HG03378 (cell line): ENCODE data around the gene RPTOR.
"Not testable (repeated sequence)": the region's sequence is repeated elsewhere in the genome, so short reads cannot be mapped to it uniquely, and the experiment has no call there.

Experiments used
- ATAC-seq: cut with Tn5 transposase; IDR thresholded peaks from one replicate; pipeline ENCODE4 v1.9.1; 2021; ENCODE audit warnings: mild to moderate bottlenecking, moderate library complexity; ENCODE audit not compliant: unreplicated experiment

RPTOR gene

GRCh38 chr17:80513892-80514291 is 30.7 kb upstream of the RPTOR start:
- ATAC-seq: no peak

- ATAC-seq: no peak
These were observed 28.3 kb upstream of the RPTOR start for GRCh38 chr17:80516171-80516932.

- no peak for ATAC-seq
These were observed 27.0 kb upstream of the RPTOR start for GRCh38 chr17:80517641-80518040.

- no peak for ATAC-seq
These were observed 26.2 kb upstream of the RPTOR start for GRCh38 chr17:80518392-80518791.

- no peak for ATAC-seq
These were observed 25.4 kb upstream of the RPTOR start for GRCh38 chr17:80519091-80519781.

- ATAC-seq: no peak
These were observed 23.7 kb upstream of the RPTOR start for GRCh38 chr17:80520810-80521455.

GRCh38 chr17:80523054-80523744 is 21.4 kb upstream of the RPTOR start:
- ATAC-seq: no peak

- ATAC-seq: no peak
These were observed 20.5 kb upstream of the RPTOR start for GRCh38 chr17:80523956-80524712.

- ATAC-seq: no peak
These were observed 18.3 kb upstream of the RPTOR start for GRCh38 chr17:80526116-80526910.

GRCh38 chr17:80527016-80527645 is 17.5 kb upstream of the RPTOR start:
- ATAC-seq: no peak

- no peak for ATAC-seq
These were observed 16.1 kb upstream of the RPTOR start for GRCh38 chr17:80528536-80528935.

GRCh38 chr17:80529104-80529903 is 15.3 kb upstream of the RPTOR start:
- no peak for ATAC-seq

- ATAC-seq: no peak
These were observed 14.7 kb upstream of the RPTOR start for GRCh38 chr17:80529904-80530292.

GRCh38 chr17:80531400-80531799 is 13.2 kb upstream of the RPTOR start:
- ATAC-seq: no peak

GRCh38 chr17:80537386-80537785 is 7.3 kb upstream of the RPTOR start:
- not testable (repeated sequence) for ATAC-seq

- ATAC-seq: no peak
These were observed 6.2 kb upstream of the RPTOR start for GRCh38 chr17:80538484-80538883.

GRCh38 chr17:80539022-80539641 is 5.5 kb upstream of the RPTOR start:
- no peak for ATAC-seq

- ATAC-seq: no peak
These were observed 825 bp downstream of the RPTOR start for GRCh38 chr17:80545499-80545826.
